Cardiac muscle cell (in vitro differentiated cells and primary cell): ENCODE measurements around the gene YWHAG. TPM values are rescaled to one million over a fixed set of nuclear protein-coding genes. Genes with fewer than 3 reads are reported as not detected.

Experiments
- DNase-seq, 2 donors: peaks; one replicate each; pipeline versions ENCODE4 v3.0.0 to v3.0.0-alpha.2; 2010 to 2017; ENCODE audit warnings: low read depth in 1 of 2, low spot score in 1 of 2
- H3K27ac ChIP-seq: fragments of 200-600 bp; sonication (generic); 2 replicates; pipeline ENCODE4 v1.5.1; 2016
- H3K27me3 ChIP-seq: fragments of 200-600 bp; sonication (generic); 2 replicates; pipeline ENCODE4 v1.6.0; 2016; ENCODE audit warnings: control low read depth
- H3K36me3 ChIP-seq: fragments of 200-600 bp; sonication (generic); 2 replicates; pipeline ENCODE4 v1.5.1; 2016; ENCODE audit warnings: control low read depth
- H3K4me1 ChIP-seq: fragments of 200-600 bp; sonication (generic); 2 replicates; pipeline ENCODE4 v1.8.1; 2017; ENCODE audit warnings: low read depth, mild to moderate bottlenecking, mixed run types
- H3K4me3 ChIP-seq: fragments of 200-600 bp; sonication (generic); 2 replicates; pipeline ENCODE4 v1.5.1; 2016; ENCODE audit warnings: mild to moderate bottlenecking
- H3K9me3 ChIP-seq: fragments of 200-600 bp; sonication (generic); 2 replicates; pipeline ENCODE4 v1.5.1; 2017; ENCODE audit warnings: low read depth, mild to moderate bottlenecking, control low read depth
- CTCF ChIP-seq: IDR thresholded peaks from 2 replicates; pipeline ENCODE4 v1.5.1; 2012; ENCODE audit warnings: low read depth, mild to moderate bottlenecking, low read length
- polyA plus RNA-seq: library from polyadenylated mRNA; unstranded; fragments of >200 nt; fragmentation: Nextera tagmentation; extraction: Ambion mirVana; gene quantifications from 2 replicates; pipeline ENCODE4 v1.2.1, GENCODE V29; 2016
- total RNA-seq: library from RNA; depleted of rRNA; stranded (reverse); fragments of >200 nt; gene quantifications from 2 replicates; pipeline ENCODE4 v1.2.3, GENCODE V29; 2016

The YWHAG gene
- total and polyA plus RNA-seq, 2 experiments from 2014 or later, result 25.0 to 97.9 TPM

- Histone ChIP-seq H3K36me3 (no peaks in the 10 kb centered on the region), H3K9me3 (no peaks in the 10 kb centered on the region), H3K27ac (no peak overlapping the region), H3K4me1 (no peaks in the 10 kb centered on the region), H3K27me3 (no peaks in the 10 kb centered on the region), H3K4me3 (no peak overlapping the region)
- TF ChIP-seq CTCF, result no peak
- DNase-seq, result peak; percentile 31 to 54
Observed at GRCh38 chr7:76383089-76383944, 24.5 kb upstream of the YWHAG start.

GRCh38 chr7:76381814-76382213 is 23.0 kb upstream of the YWHAG start:
- H3K36me3 ChIP-seq, result no peaks in the 10 kb centered on the region
- no peaks in the 10 kb centered on the region for H3K9me3 ChIP-seq
- no peak for DNase-seq

GRCh38 chr7:76380623-76380966 is 21.8 kb upstream of the YWHAG start:
- H3K27ac ChIP-seq, result peak overlapping the region; percentile 80
- TF ChIP-seq CTCF, result no peak
- H3K4me1 ChIP-seq, result peaks cover 6% of the 10 kb centered on the region
- H3K36me3 ChIP-seq, result no peaks in the 10 kb centered on the region
- no peaks in the 10 kb centered on the region for H3K9me3 ChIP-seq
- H3K4me3 ChIP-seq, result no peak overlapping the region
- DNase-seq, result peak in 1 of 2 donors; percentile 44
- no peaks in the 10 kb centered on the region for H3K27me3 ChIP-seq

More at GRCh38 chr7:76381814-76382213, 23.0 kb upstream of the YWHAG start:
- H3K27ac ChIP-seq, result no peak overlapping the region
- peaks cover 6% of the 10 kb centered on the region for H3K4me1 ChIP-seq
- H3K4me3 ChIP-seq, result no peak overlapping the region
- no peak for TF ChIP-seq CTCF
- no peaks in the 10 kb centered on the region for H3K27me3 ChIP-seq

- Histone ChIP-seq H3K4me3 (no peak overlapping the region), H3K36me3 (no peaks in the 10 kb centered on the region), H3K27me3 (no peaks in the 10 kb centered on the region), H3K4me1 (peaks cover 6% of the 10 kb centered on the region), H3K9me3 (no peaks in the 10 kb centered on the region), H3K27ac (no peak overlapping the region)
- DNase-seq, result no peak
- TF ChIP-seq CTCF, result no peak
Observed at GRCh38 chr7:76377186-76377918, 18.6 kb upstream of the YWHAG start.

DNA sequence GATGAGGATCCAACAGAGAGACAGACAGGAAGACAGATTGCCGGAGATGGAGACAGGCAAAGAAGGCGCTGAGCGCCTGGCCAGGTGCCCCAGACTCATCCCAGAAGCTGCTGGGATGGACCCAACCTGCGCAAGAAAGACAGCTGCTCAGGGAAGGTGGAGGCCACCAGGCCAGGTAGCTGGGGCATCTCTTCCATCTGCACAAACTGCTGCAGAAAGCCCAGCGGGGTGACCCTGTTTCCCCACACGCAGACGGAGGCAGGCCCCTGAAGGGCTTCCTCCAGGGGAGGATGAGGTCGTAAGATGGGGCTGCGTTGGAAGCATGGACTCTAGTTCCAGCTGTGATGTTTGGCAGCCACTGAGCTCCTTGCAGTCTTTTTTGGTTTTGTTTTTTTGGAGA is 16.5 kb upstream of the YWHAG start:
- no peaks in the 10 kb centered on the region for H3K27me3 ChIP-seq
- no peak overlapping the region for H3K27ac ChIP-seq
- peaks cover 6% of the 10 kb centered on the region for H3K4me1 ChIP-seq
- no peaks in the 10 kb centered on the region for H3K9me3 ChIP-seq
- TF ChIP-seq CTCF, result no peak
- DNase-seq, result no peak
- no peaks in the 10 kb centered on the region for H3K36me3 ChIP-seq
- no peak overlapping the region for H3K4me3 ChIP-seq
